NCI-H1694 (cell line): ENCODE measurements around the gene CELF5.

Experiments
- DNase-seq: peaks from one replicate; lab custom pipeline; 2025; lab: John Stamatoyannopoulos, UW

CELF5 gene

DNA sequence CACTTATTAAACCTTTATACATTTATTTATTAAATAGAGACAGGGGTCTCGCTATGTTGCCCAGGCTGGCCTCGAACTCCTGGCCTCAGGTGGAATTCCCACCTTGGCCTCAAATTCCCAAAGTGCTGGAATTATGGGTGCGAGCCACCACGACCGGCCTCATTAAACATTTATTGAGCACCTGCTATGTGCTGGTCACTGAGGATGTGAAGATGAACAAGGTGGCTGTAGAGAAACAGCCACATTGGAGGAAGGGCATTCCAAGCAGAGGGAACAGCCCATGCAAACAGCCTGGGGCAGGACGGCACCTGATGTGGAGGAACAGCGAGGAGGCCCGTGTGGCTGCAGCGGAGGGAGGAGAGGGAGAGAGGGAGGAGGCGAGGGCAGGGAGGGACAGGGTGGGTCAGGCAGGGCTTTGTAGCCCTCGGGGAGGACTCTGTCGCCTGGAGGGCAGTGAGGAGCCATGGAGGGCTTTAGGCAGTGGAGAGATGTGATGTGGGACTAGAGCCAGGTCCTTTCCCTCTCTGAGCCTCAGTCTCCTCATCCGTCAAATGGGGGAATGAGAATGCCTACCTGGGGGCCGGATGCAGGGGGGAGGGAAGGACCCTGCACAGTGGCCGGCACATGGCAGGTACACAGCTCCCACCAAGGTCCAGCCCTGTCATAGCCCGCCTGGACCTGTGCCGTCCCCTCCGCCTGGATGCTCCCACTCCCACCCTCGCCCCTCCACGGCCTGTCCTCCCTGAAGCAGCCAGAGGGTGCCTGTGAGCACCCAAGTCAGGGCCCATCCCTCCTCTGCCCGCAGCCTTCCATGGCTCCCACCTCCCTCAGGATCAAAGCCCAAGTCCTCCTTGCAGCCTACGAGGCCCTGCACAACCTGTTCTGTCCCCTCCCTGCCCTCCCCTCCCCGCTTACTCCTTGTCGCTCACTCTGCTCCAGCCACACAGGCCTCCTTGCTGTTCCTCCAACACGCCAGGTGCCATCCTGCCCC is 120.4 kb downstream of the CELF5 start:
- DNase-seq: no peak

DNA sequence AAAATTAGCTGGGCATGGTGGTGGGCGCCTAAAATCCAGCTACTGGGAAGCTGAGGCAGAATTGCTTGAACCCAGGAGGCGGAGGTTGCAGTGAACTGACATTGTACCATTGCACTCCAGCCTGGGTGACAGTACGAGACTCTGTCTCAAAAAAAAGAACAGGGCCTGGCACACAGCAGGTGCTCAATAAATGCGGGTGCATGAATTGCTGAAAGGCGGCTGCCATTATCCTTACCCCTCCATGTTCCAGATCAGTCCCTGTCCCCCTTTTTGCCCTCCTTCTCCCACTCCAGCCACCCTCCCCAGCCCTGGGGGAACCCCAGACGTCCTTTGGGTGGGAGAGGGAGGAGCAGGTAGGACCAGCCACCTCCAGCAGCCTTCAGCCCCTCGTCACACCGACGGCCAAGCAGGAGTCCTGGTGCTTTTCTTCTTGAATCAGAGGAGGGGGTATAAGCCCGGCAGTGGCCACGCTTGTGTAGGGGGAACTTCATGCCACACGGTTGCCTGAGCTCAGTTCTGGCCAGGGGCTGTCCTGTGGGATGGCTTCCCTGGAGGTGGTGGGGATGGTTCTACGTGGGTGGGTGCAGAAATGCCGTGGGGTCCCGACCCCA is 121.5 kb downstream of the CELF5 start:
- DNase-seq: no peak
